CD8-positive, alpha-beta memory T cell (primary cell): ENCODE results near the gene OXNAD1. TPM values are rescaled to one million over a fixed set of nuclear protein-coding genes. Genes with fewer than 3 reads are reported as not detected.
A peak's percentile ranks its signal among the peaks of the same experiment; 100 is the strongest.

ENCODE experiments used
- CTCF ChIA-PET: fragments of 350-600 bp; sonication (Branson Sonifier 250); formaldehyde crosslinking; loops from one replicate; lab custom pipeline; 2021; ENCODE audit warnings: antibody characterized with exemption; lab: Charles Lee
- POLR2A ChIA-PET: fragments of 350-600 bp; sonication (Branson Sonifier 250); formaldehyde crosslinking; loops from one replicate; lab custom pipeline; 2021; ENCODE audit warnings: antibody characterized with exemption; lab: Charles Lee
- DNase-seq, 5 donors: peaks; one replicate each; pipeline versions ENCODE4 v3.0.0 to v3.0.0-alpha.2; 2020 to 2022; ENCODE audit warnings: mixed read lengths in 1 of 5
- H3K27ac ChIP-seq: one replicate; pipeline ENCODE4 v1.7.0; 2013; ENCODE audit warnings: low read depth, mild to moderate bottlenecking, low read length, moderate library complexity
- H3K27me3 ChIP-seq: 2 replicates; pipeline ENCODE4 v1.7.0; 2013; ENCODE audit warnings: low read length, mild to moderate bottlenecking; ENCODE audit not compliant: insufficient read depth, poor library complexity, severe bottlenecking
- H3K36me3 ChIP-seq: 2 replicates; pipeline ENCODE4 v1.7.0; 2013; ENCODE audit warnings: mild to moderate bottlenecking, low read length, moderate library complexity; ENCODE audit not compliant: insufficient read depth
- H3K4me1 ChIP-seq: 2 replicates; pipeline ENCODE4 v1.7.0; 2013; ENCODE audit warnings: mild to moderate bottlenecking, low read length, moderate library complexity; ENCODE audit not compliant: insufficient read depth
- H3K4me3 ChIP-seq: 2 replicates; pipeline ENCODE4 v1.7.0; 2013; ENCODE audit warnings: mild to moderate bottlenecking, low read length
- H3K9me3 ChIP-seq: 2 replicates; pipeline ENCODE4 v1.7.0; 2013; ENCODE audit warnings: mild to moderate bottlenecking, low read length
- H3K27ac Mint-ChIP-seq, 8 donors: one replicate each; pipeline ENCODE4 v1.8.0; 2020 to 2021; ENCODE audit warnings: mixed read lengths in 8 of 8, mild to moderate bottlenecking in 6 of 8, inconsistent platforms in 3 of 8, moderate library complexity in 3 of 8
- H3K27me3 Mint-ChIP-seq, 2 donors: one replicate each; pipeline ENCODE4 v1.8.0; 2020 to 2021; ENCODE audit warnings: mixed read lengths in 2 of 2, mild to moderate bottlenecking in 1 of 2, moderate library complexity in 1 of 2
- H3K36me3 Mint-ChIP-seq, 3 donors: one replicate each; pipeline ENCODE4 v1.8.0; 2020 to 2021; ENCODE audit warnings: mixed read lengths in 3 of 3, inconsistent platforms in 1 of 3, mild to moderate bottlenecking in 1 of 3
- H3K4me1 Mint-ChIP-seq, 3 donors: one replicate each; pipeline ENCODE4 v1.8.0; 2020 to 2021; ENCODE audit warnings: mixed read lengths in 3 of 3, inconsistent platforms in 1 of 3, mild to moderate bottlenecking in 1 of 3
- H3K4me3 Mint-ChIP-seq, 7 donors: one replicate each; pipeline ENCODE4 v1.8.0; 2020 to 2021; ENCODE audit warnings: mixed read lengths in 7 of 7, mild to moderate bottlenecking in 6 of 7, moderate library complexity in 4 of 7, inconsistent platforms in 2 of 7
- H3K9me3 Mint-ChIP-seq, 5 donors: one replicate each; pipeline ENCODE4 v1.8.0; 2020 to 2022; ENCODE audit warnings: mixed read lengths in 5 of 5, mild to moderate bottlenecking in 3 of 5, moderate library complexity in 2 of 5, inconsistent platforms in 1 of 5
- polyA plus RNA-seq: library from polyadenylated mRNA; unstranded; fragments of 300-500 nt; fragmentation: Illumina TruSeq; gene quantifications from one replicate; pipeline ENCODE4 v1.2.3, GENCODE V29; 2021
- total RNA-seq, 2 experiments: library from RNA; stranded (reverse); gene quantifications; one replicate each; pipeline ENCODE4 v1.2.3, GENCODE V29; 2021

OXNAD1 gene
- total and polyA plus RNA-seq, 3 experiments from 2014 or later: 28.6 to 64.2 (median 30.1) TPM

DNA sequence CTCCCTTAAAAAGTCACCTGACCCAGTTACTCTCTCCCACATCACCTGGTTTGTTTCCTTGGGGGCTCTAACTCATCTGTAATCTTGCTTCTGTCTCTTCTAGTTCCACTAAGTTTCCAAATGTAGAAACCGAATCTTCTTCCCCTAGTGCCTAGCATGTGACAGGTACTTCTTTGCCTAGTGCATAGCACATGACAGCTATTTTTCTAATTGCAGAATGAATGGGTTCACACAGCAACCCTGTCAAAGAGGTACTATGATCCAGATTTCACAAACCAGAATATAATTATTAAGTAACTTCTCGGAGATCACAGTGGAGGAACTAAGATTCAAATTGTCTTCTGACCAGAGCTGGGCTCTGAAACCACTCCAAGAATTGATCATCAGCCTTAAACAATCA, 7.7 kb upstream of the OXNAD1 start:
- no peak for DNase-seq
- POLR2A ChIA-PET: no interaction called here
- H3K27ac ChIP-seq: no peak overlapping the region
- H3K4me1 Mint-ChIP-seq: peaks cover 0 to 9% (median 0%) of the 10 kb centered on the region in 3 donors
- no peak overlapping the region for H3K27ac Mint-ChIP-seq
- H3K4me3 ChIP-seq: no peak overlapping the region
- H3K27me3 ChIP-seq: no peaks in the 10 kb centered on the region
- CTCF ChIA-PET: no interaction called here
- H3K4me1 ChIP-seq: no peaks in the 10 kb centered on the region
- H3K9me3 Mint-ChIP-seq: no peaks in the 10 kb centered on the region
- H3K27me3 Mint-ChIP-seq: no peaks in the 10 kb centered on the region
- H3K36me3 Mint-ChIP-seq: peaks cover 0 to 33% (median 6%) of the 10 kb centered on the region in 3 donors
- no peak overlapping the region for H3K4me3 Mint-ChIP-seq
- H3K9me3 ChIP-seq: no peaks in the 10 kb centered on the region
- peaks cover 8% of the 10 kb centered on the region for H3K36me3 ChIP-seq

DNA sequence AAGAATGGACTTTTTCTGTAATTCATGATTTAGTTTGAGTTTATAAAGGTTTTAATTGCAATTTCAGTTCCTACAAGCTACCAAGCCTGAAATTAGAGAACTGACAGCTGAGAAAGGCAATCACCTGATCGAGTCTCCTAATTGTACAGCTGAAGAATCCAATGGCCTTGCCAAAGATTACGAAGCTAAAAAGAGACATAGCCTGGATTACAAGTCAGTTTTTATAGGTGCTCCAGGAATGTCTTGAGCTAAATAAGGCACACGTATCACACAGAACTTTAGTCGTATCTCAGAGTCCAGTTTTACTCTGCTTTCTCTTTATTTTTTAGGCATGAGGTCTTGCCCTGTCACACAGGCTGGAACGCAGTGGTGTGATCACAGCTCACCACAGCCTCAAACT, 6.8 kb upstream of the OXNAD1 start:
- no peak overlapping the region for H3K27ac ChIP-seq
- no peaks in the 10 kb centered on the region for H3K27me3 Mint-ChIP-seq
- H3K9me3 Mint-ChIP-seq: no peaks in the 10 kb centered on the region
- peaks cover 0 to 33% (median 6%) of the 10 kb centered on the region in 3 donors for H3K36me3 Mint-ChIP-seq
- H3K9me3 ChIP-seq: no peaks in the 10 kb centered on the region
- no peak overlapping the region for H3K27ac Mint-ChIP-seq
- H3K36me3 ChIP-seq: peaks cover 8% of the 10 kb centered on the region
- POLR2A ChIA-PET: no interaction called here
- no peaks in the 10 kb centered on the region for H3K27me3 ChIP-seq
- peaks cover 0 to 9% (median 0%) of the 10 kb centered on the region in 3 donors for H3K4me1 Mint-ChIP-seq
- H3K4me3 ChIP-seq: no peak overlapping the region
- H3K4me1 ChIP-seq: peaks cover 2% of the 10 kb centered on the region
- H3K4me3 Mint-ChIP-seq: no peak overlapping the region
- no peak for DNase-seq
- CTCF ChIA-PET: interaction anchor here (1.3 to 1.6 kb wide), 2 partner anchors 9 to 11 kb away, joined by 3 to 8 read pairs; no protein-coding TSS in a partner anchor

DNA sequence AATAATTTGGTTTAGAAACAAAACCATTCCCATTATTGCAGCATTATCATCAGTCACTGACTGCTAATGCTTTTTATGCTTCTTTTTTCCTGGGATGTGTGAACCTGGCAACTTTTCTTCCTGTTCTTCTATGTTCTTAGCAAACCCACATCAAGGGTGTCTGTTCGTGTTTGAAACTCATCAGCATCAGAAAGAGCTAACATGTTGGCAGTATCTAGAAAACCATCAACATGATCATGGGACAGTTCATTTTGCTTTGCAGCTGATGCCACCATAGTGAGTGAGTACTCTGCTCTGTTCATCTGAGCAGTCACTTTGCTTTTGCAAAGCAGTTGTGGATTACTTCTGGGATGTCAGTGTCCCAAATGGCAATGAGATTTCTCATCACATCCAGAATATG, 6.1 kb upstream of the OXNAD1 start:
- Mint-ChIP-seq H3K4me3 (no peak overlapping the region), H3K9me3 (no peaks in the 10 kb centered on the region), H3K36me3 (peaks cover 0 to 33% (median 6%) of the 10 kb centered on the region in 3 donors), H3K27ac (peak overlapping the region in 1 of 8 donors; percentile 49), H3K4me1 (peaks cover under 1 to 11% (median 2%) of the 10 kb centered on the region in 3 donors), H3K27me3 (no peaks in the 10 kb centered on the region)
- Histone ChIP-seq H3K4me1 (peaks cover 7% of the 10 kb centered on the region), H3K4me3 (no peak overlapping the region), H3K27me3 (no peaks in the 10 kb centered on the region), H3K36me3 (peaks cover 8% of the 10 kb centered on the region), H3K9me3 (no peaks in the 10 kb centered on the region), H3K27ac (no peak overlapping the region)
- ChIA-PET CTCF (interaction anchor here (1.3 to 1.6 kb wide), 2 partner anchors 10 to 11 kb away, joined by 3 to 8 read pairs; no protein-coding TSS in a partner anchor), POLR2A (no interaction called here)
- DNase-seq: no peak

DNA sequence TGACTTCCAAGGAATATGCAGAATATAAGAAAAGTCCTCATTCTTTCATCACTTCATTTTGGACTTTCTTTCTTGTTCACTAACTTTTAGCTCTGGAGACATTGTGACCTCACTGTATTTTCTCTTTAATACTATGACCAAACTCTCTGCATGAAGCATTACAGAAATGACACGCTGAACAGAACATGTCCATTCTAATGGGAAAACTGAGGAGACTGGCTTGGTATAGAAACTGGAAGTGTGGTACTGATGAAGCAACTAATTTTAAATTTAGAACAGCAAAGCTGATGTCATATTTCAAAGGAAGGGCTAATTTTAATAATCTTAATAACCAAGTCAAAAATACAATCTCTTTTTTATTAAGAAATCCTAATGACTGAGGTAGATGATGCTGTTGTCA, 5.0 kb upstream of the OXNAD1 start:
- Mint-ChIP-seq H3K36me3 (peaks cover 0 to 40% (median 6%) of the 10 kb centered on the region in 3 donors), H3K4me1 (peaks cover 12 to 16% (median 12%) of the 10 kb centered on the region in 3 donors), H3K27ac (peak overlapping the region in 1 of 8 donors; percentile 2), H3K27me3 (peaks cover 0 to 4% of the 10 kb centered on the region in 2 donors), H3K4me3 (no peak overlapping the region), H3K9me3 (no peaks in the 10 kb centered on the region)
- Histone ChIP-seq H3K27me3 (no peaks in the 10 kb centered on the region), H3K27ac (no peak overlapping the region), H3K9me3 (no peaks in the 10 kb centered on the region), H3K4me1 (peaks cover 12% of the 10 kb centered on the region), H3K36me3 (peaks cover 8% of the 10 kb centered on the region), H3K4me3 (no peak overlapping the region)
- CTCF ChIA-PET: no interaction called here
- POLR2A ChIA-PET: no interaction called here
- DNase-seq: no peak

DNA sequence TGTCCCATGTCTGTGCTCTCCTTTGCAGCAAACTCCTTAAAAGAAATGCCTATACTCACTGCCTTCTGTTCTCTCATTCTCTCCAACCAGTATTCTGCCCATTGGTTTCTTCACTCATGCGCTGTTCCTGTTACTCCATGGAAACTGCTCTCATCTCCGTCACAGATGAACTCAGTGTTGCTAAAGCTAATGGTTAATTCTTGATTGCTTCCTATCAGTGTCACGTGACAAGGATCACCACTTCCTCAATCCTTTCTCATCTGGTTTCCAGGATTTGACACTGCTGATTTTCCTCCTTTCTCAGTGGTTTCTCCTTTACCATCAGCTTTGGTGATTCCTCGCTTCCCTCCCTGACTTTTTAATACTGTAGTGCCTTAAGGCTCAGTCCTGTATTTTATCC, 2.8 kb upstream of the OXNAD1 start:
- Mint-ChIP-seq H3K4me1 (peaks cover 29 to 34% (median 30%) of the 10 kb centered on the region in 3 donors), H3K4me3 (no peak overlapping the region), H3K9me3 (no peaks in the 10 kb centered on the region), H3K27me3 (peaks cover 0 to 4% of the 10 kb centered on the region in 2 donors), H3K36me3 (peaks cover 0 to 39% (median 5%) of the 10 kb centered on the region in 3 donors), H3K27ac (no peak overlapping the region)
- H3K9me3 ChIP-seq: no peaks in the 10 kb centered on the region
- H3K36me3 ChIP-seq: peaks cover 8% of the 10 kb centered on the region
- no peak overlapping the region for H3K27ac ChIP-seq
- DNase-seq: no peak
- POLR2A ChIA-PET: no interaction called here
- CTCF ChIA-PET: no interaction called here
- H3K27me3 ChIP-seq: no peaks in the 10 kb centered on the region
- H3K4me1 ChIP-seq: peaks cover 19% of the 10 kb centered on the region
- H3K4me3 ChIP-seq: no peak overlapping the region

DNA sequence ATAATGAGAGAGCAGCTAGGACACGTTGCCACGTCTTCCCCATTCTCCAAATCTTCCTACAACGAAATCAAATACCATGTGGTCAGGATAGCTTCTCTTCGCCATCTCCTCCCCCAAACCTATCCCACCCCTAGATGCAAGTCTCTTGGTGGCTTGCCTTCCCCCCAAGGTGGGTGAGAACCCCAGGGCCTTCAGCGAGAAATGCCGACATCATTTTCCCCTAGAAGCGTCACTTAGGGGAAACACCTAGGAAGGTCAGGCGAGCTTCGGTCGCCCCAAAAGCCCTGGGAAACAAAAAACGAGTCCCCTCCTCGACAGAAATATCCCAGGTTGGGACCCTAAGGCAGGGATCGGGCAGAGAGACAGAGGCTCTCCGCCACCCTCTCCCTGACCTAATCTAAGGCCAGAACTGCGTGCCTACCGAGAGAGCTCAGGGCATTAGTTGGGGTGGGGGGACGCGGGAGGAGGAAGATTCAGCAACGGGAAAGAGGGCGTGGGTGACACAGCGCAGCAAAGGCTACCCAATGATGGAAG, 771 bp upstream of the OXNAD1 start:
- no peaks in the 10 kb centered on the region for H3K27me3 ChIP-seq
- H3K27me3 Mint-ChIP-seq: peaks cover 0 to 4% of the 10 kb centered on the region in 2 donors
- H3K4me1 ChIP-seq: peaks cover 19% of the 10 kb centered on the region
- H3K9me3 Mint-ChIP-seq: no peaks in the 10 kb centered on the region
- H3K27ac Mint-ChIP-seq: peak overlapping the region; percentile 95 to 100 (median 100)
- peaks cover 37 to 41% (median 38%) of the 10 kb centered on the region in 3 donors for H3K4me1 Mint-ChIP-seq
- peak overlapping the region; percentile 88 for H3K4me3 ChIP-seq
- peaks cover 0 to 33% (median 3%) of the 10 kb centered on the region in 3 donors for H3K36me3 Mint-ChIP-seq
- H3K9me3 ChIP-seq: no peaks in the 10 kb centered on the region
- DNase-seq: no peak
- ChIA-PET POLR2A (interaction anchor here (0.7 to 1.6 kb wide), 7 partner anchors 12 to 975 kb away, joined by 3 to 19 read pairs (median 4); partner anchors contain the start of genes BTD and HACL1), CTCF (interaction anchor here (0.8 to 9.5 kb wide), 8 partner anchors 9 to 286 kb away, joined by 3 to 108 read pairs (median 6); partner anchors contain the start of gene RFTN1)
- peak overlapping the region; percentile 95 for H3K27ac ChIP-seq
- peaks cover 8% of the 10 kb centered on the region for H3K36me3 ChIP-seq
- peak overlapping the region; percentile 93 to 99 (median 97) for H3K4me3 Mint-ChIP-seq

DNA sequence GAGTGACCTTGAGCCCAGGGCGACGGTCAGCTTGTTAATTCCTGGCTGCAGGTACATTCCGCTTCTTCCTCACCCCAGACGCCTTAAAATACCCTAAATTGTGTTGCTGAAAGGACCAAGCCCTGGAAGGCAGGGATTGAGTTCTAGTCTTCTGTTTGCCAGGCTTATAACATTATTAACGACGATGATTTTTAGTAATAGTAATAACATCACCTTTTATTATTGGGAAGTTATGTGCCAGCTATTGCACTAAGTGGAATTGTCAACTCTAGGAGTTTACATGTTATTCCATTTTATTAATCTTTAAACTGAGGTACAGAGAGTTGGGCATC, 409 bp downstream of the OXNAD1 start:
- Histone ChIP-seq H3K9me3 (no peaks in the 10 kb centered on the region), H3K4me3 (peak overlapping the region; percentile 88), H3K36me3 (no peaks in the 10 kb centered on the region), H3K4me1 (peaks cover 19% of the 10 kb centered on the region), H3K27me3 (no peaks in the 10 kb centered on the region), H3K27ac (peak overlapping the region; percentile 95)
- Mint-ChIP-seq H3K4me1 (peaks cover 37 to 41% (median 38%) of the 10 kb centered on the region in 3 donors), H3K9me3 (no peaks in the 10 kb centered on the region), H3K4me3 (peak overlapping the region; percentile 93 to 99 (median 97)), H3K27ac (peak overlapping the region; percentile 95 to 100 (median 100)), H3K27me3 (peaks cover 0 to 4% of the 10 kb centered on the region in 2 donors), H3K36me3 (peaks cover 0 to 34% (median 0%) of the 10 kb centered on the region in 3 donors)
- DNase-seq: no peak
- ChIA-PET CTCF (interaction anchor here (0.9 to 9.5 kb wide), 10 partner anchors 12 to 287 kb away, joined by 3 to 108 read pairs (median 6); partner anchors contain the start of gene RFTN1), POLR2A (interaction anchor here (0.7 to 1.5 kb wide), 7 partner anchors 21 to 664 kb away, joined by 3 to 19 read pairs (median 4); partner anchors contain the start of genes BTD and HACL1)

DNA sequence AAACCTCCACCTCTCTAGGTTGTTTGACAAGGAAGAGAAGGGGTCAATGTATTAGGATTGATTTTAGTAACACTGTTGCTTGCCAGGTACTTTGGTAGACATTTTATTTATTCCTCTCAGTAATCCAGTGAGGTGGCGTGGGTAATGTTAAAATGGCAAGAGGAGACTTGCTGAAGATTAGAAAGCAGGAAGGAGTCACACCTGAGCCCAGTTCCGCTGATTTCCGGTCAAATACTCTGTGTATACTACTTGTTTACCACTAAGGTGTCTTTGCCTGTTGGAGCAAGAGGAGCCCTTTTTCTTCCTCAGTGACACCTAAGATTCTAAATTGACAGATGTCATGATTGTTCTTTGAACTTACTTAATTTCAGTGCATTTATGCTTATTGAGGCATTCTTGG, 1.7 kb downstream of the OXNAD1 start:
- Mint-ChIP-seq H3K9me3 (no peaks in the 10 kb centered on the region), H3K4me3 (peak overlapping the region in 5 of 7 donors; percentile 9 to 93 (median 40)), H3K4me1 (peaks cover 37 to 41% (median 38%) of the 10 kb centered on the region in 3 donors), H3K36me3 (peaks cover 1 to 35% (median 3%) of the 10 kb centered on the region in 3 donors), H3K27me3 (peaks cover 0 to 4% of the 10 kb centered on the region in 2 donors), H3K27ac (peak overlapping the region; percentile 64 to 100 (median 97))
- Histone ChIP-seq H3K27ac (peak overlapping the region; percentile 17), H3K9me3 (no peaks in the 10 kb centered on the region), H3K27me3 (no peaks in the 10 kb centered on the region), H3K4me1 (peaks cover 19% of the 10 kb centered on the region), H3K4me3 (no peak overlapping the region), H3K36me3 (no peaks in the 10 kb centered on the region)
- CTCF ChIA-PET: interaction anchor here (1.1 to 9.5 kb wide), 8 partner anchors 12 to 285 kb away, joined by 3 to 108 read pairs (median 20); no protein-coding TSS in a partner anchor
- POLR2A ChIA-PET: no interaction called here
- DNase-seq: no peak
